HUES64 (cell line): Measurements from ENCODE around the gene TTC33.

Experiments used
- H3K27ac ChIP-seq: 2 replicates; pipeline ENCODE4 v1.7.0; 2013; ENCODE audit warnings: low read depth, low read length, inconsistent platforms
- H3K27me3 ChIP-seq: 2 replicates; pipeline ENCODE4 v1.6.1; 2013; ENCODE audit warnings: mild to moderate bottlenecking, low read length; ENCODE audit not compliant: insufficient read depth
- H3K36me3 ChIP-seq: 2 replicates; pipeline ENCODE4 v1.6.1; 2013; ENCODE audit warnings: mild to moderate bottlenecking, low read length; ENCODE audit not compliant: insufficient read depth
- H3K4me1 ChIP-seq: 2 replicates; pipeline ENCODE4 v1.6.1; 2013; ENCODE audit warnings: mild to moderate bottlenecking, low read length, moderate library complexity; ENCODE audit not compliant: insufficient read depth
- H3K4me3 ChIP-seq: 2 replicates; pipeline ENCODE4 v1.5.1; 2013; ENCODE audit warnings: mild to moderate bottlenecking, low read length, moderate library complexity
- H3K9ac ChIP-seq: 2 replicates; pipeline ENCODE4 v1.6.1; 2013; ENCODE audit warnings: mild to moderate bottlenecking, low read depth, low read length
- H3K9me3 ChIP-seq: 2 replicates; pipeline ENCODE4 v1.6.1; 2013; ENCODE audit warnings: low read depth, low read length; ENCODE audit not compliant: insufficient read depth
- WGBS: fragments of 150-250, 120-280 bp; methylation state at CpG from one replicate; pipeline ENCODE4 v1.1.7; 2013; ENCODE audit warnings: missing lambda C conversion rate; 5-methylcytosine and 5-hydroxymethylcytosine counted together

Gene TTC33

DNA sequence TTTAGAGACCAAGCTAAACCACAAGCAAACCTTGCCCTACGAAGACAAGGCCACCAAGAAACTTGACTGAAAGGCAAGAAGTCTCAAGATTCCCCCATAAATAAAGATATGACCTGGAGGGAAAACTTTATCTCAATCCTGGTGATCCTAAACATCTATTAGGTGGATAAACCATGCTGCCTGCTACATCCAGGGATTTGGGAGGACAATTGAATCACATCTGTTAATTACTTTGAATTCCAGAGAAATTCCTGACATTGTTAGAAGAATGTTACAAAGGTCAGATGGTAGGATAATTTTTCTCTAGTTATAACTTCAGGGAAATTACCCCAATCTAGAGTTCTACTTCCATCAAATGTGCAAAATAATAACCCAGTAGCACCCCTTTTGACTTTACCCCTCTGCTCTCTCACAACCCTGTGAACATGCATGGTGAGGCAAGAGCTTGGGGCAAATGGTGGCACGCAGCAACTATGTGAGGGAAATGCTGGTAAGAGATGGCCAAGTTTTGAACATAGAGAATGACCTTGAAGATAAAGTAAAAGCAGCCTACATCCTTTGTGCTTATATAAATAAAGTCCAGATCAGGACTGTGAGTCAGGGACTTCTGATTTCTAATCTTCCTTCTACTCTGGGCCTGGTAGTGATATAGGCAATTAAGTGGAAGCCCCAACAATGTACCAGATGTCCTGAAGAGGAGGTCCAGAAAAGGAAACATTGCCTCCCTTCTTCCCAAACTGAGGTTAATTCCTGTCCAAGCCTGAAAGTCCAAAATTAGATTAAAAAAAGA, 133.1 kb downstream of the TTC33 start:
- Histone ChIP-seq H3K9me3 (no peaks in the 10 kb centered on the region), H3K27ac (no peak overlapping the region), H3K4me3 (no peak overlapping the region), H3K9ac (no peak overlapping the region), H3K27me3 (no peaks in the 10 kb centered on the region), H3K36me3 (no peaks in the 10 kb centered on the region), H3K4me1 (no peaks in the 10 kb centered on the region)
- 77% methylated on average over 1 of the region's 2 CpGs for WGBS

DNA sequence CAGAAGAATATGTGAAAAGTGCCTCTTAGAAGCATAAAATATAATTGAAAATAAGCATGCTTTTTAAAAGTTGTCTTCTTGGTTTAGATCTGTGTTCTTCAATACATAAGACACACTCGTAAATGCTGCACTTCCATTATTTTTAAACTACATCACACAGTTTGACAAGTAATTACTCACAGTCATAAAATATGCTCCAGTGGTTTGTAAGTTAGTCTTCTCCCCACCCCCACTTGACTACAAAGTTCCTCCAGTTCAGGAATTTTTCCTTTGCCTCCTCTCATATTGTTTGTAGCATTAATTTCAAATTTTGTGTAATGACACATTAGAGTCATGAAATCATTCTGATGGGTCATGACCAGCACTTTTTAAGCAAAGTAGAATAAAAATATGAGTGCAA, 136.3 kb downstream of the TTC33 start:
- Histone ChIP-seq H3K9me3 (no peaks in the 10 kb centered on the region), H3K36me3 (no peaks in the 10 kb centered on the region), H3K4me1 (no peaks in the 10 kb centered on the region), H3K27ac (no peak overlapping the region), H3K4me3 (no peak overlapping the region), H3K9ac (no peak overlapping the region), H3K27me3 (no peaks in the 10 kb centered on the region)
- 92% methylated on average over 1 of the region's 1 CpG for WGBS

DNA sequence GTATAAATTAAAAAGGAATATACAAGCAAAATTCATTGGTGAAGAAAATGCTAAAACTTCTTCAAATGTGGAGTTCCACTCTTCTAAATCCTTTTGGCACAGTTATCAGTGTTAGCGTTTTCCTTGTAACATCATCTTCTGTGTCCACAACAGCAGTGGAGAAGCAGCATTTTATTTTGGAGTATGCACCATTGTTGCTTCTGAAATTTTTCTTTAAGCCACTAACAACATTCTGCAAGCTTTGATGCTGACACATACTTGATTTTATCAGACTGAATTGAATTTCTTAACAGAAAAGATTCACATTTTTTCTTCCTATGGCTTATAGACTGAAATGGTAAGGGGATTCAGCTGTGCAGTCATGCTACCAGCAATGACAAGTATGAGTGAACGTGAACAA, 136.8 kb downstream of the TTC33 start:
- Histone ChIP-seq H3K9me3 (no peaks in the 10 kb centered on the region), H3K4me3 (no peak overlapping the region), H3K36me3 (no peaks in the 10 kb centered on the region), H3K9ac (no peak overlapping the region), H3K27me3 (no peaks in the 10 kb centered on the region), H3K27ac (no peak overlapping the region), H3K4me1 (no peaks in the 10 kb centered on the region)
- WGBS, result 92% methylated on average over 2 of the region's 2 CpGs

DNA sequence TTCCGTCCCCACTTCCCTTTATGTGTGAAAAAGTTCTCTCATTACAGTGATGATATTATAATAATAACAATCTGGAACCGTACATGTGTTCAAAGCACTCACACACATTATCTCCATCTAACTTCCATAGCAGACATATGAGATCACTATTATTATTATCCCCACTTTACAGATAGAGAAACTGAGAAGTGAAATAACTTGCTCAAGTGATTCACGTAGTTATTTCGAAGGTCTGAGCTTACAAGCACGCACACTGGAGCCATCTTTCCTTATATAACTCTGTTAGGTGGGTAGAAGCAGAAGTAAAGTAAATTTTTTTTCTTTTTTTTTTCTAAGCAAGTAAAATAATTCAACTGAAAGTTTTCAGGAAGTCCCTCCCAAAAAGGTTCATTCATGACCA, 139.0 kb downstream of the TTC33 start:
- H3K9me3 ChIP-seq, result no peaks in the 10 kb centered on the region
- H3K4me1 ChIP-seq, result no peaks in the 10 kb centered on the region
- no peak overlapping the region for H3K9ac ChIP-seq
- no peak overlapping the region for H3K27ac ChIP-seq
- no peak overlapping the region for H3K4me3 ChIP-seq
- H3K36me3 ChIP-seq, result no peaks in the 10 kb centered on the region
- no peaks in the 10 kb centered on the region for H3K27me3 ChIP-seq
- WGBS, result 95% methylated on average over 4 of the region's 5 CpGs

GRCh38 chr5:40615586-40616170, 140.1 kb downstream of the TTC33 start:
- Histone ChIP-seq H3K9me3 (no peaks in the 10 kb centered on the region), H3K4me3 (no peak overlapping the region), H3K27me3 (no peaks in the 10 kb centered on the region), H3K27ac (no peak overlapping the region), H3K36me3 (no peaks in the 10 kb centered on the region), H3K4me1 (no peaks in the 10 kb centered on the region), H3K9ac (no peak overlapping the region)
- WGBS, result 100% methylated on average over 2 of the region's 4 CpGs

DNA sequence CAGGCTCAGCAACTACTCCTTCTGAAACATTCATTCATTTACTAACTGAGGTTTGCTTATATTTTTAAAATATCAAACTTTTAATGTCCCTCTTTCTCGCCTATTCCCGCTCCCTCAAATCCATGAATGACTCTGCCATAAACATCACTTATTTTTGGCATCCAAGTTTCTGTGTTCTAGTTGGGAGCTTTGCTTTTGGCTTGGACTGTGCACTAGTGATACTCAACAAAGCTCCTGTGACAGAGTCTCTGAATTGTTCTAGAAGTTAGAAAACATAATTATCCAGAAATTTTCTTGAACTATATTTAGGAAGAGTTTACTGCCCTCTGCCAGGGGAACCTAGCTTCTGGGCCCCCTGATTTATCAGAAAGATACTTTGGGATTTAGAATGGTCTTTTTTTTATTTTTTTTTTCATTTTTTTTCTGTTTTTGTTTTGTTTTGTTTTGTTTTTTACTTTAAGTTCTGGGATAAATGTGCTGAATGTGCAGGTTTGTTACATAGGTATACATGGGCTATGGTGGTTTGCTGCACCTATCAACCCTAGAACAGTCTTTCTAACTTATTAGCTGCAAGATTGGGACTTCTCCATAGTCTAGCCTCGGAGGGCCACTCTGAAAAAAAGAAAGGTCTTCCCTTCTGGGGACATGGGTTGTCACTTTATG, 140.7 kb downstream of the TTC33 start:
- H3K27me3 ChIP-seq, result no peaks in the 10 kb centered on the region
- 43% methylated on average over 2 of the region's 3 CpGs for WGBS
- no peaks in the 10 kb centered on the region for H3K4me1 ChIP-seq
- no peak overlapping the region for H3K4me3 ChIP-seq
- H3K9me3 ChIP-seq, result no peaks in the 10 kb centered on the region
- no peak overlapping the region for H3K9ac ChIP-seq
- no peak overlapping the region for H3K27ac ChIP-seq
- H3K36me3 ChIP-seq, result no peaks in the 10 kb centered on the region

GRCh38 chr5:40614466-40614865, 141.3 kb downstream of the TTC33 start:
- H3K4me1 ChIP-seq, result no peaks in the 10 kb centered on the region
- no peaks in the 10 kb centered on the region for H3K9me3 ChIP-seq
- H3K4me3 ChIP-seq, result no peak overlapping the region
- no peak overlapping the region for H3K9ac ChIP-seq
- no peaks in the 10 kb centered on the region for H3K27me3 ChIP-seq
- whole genome bisulfite sequencing, result 80% methylated on average over 1 of the region's 1 CpG
- no peak overlapping the region for H3K27ac ChIP-seq
- H3K36me3 ChIP-seq, result no peaks in the 10 kb centered on the region

DNA sequence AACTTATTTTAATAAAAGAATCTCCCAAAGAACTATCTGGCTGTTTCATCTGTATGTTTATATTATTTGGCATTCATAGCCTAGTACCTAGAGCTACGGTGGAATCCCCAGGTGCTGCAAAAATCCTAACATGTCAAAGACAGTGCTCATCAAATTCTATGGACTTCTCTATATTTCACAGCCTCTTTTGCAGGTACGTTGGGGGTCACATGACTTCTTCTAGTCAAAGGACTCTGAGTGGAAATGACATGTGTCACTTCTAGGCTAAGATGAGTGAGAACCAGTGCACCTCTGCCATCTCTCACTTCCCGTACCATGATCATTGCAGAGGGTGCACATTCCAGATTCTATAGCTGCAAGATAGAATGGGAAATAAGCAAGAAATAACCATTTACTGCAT, 148.6 kb downstream of the TTC33 start:
- H3K27ac ChIP-seq, result no peak overlapping the region
- 92% methylated on average over 3 of the region's 3 CpGs for WGBS
- H3K27me3 ChIP-seq, result no peaks in the 10 kb centered on the region
- H3K9ac ChIP-seq, result no peak overlapping the region
- no peaks in the 10 kb centered on the region for H3K4me1 ChIP-seq
- no peaks in the 10 kb centered on the region for H3K36me3 ChIP-seq
- no peaks in the 10 kb centered on the region for H3K9me3 ChIP-seq
- no peak overlapping the region for H3K4me3 ChIP-seq

DNA sequence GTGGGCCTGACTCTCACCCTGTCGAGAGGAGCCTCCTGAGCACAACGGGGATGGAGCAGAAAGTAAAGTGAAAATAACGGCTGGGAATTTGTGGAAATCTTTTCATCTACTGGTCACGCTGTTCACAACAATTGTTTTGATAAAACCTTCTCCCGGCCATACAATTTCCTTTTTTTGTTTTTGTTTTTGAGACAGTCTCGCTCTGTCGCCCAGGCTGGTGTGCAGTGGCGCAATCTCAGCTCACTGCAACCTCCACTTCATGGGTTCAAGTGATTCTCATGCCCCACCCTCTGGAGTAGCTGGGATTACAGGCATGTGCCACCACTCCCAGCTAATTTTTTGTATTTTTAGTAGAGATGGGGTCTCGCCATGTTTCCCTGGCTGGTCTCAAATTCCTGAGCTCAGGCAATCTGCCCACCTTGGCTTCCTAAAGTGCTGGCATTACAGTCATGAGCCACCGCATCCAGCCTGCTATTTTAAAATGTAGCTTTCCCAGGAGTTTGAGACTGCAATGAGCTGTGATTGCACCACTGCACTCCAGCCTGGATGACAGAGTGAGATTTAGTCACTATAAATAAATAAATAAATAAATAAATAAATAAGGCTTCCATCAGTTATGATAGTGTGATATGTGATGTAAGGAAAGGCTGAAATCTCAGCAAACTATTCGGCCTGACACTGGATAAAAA, 149.5 kb downstream of the TTC33 start:
- H3K9ac ChIP-seq, result no peak overlapping the region

DNA sequence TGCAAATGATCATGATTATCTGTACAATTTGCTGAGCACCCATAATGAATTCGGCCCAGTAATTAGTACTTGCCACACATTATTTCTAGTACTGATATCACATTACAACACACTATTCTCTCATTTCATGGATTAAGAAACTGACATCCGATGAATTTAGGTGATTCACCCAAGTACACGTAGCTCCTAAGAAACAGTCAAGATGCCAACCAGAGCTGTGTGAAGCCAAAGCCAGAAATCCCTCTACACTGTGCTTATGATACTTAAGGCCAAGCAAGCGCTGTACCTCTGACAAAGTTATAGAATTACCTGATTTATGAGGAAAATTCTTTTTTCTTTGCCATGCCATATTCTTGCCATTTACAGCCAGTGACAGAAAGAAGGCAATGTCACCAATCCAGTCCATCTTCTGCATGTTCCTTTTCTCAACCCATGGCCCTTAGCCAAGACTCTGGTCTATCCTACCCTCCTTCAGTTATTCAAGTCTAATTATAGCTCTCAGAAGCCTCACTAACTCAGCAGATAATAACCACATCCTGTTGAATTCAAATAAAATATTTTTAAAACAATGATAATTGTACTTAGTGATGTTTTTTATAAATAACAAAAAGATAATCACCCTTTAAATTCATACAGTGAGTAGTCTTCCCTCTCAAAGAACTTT, 150.3 kb downstream of the TTC33 start:
- no peaks in the 10 kb centered on the region for H3K36me3 ChIP-seq
- H3K9ac ChIP-seq, result no peak overlapping the region
- WGBS, result 92% methylated on average over 4 of the region's 4 CpGs
- no peaks in the 10 kb centered on the region for H3K9me3 ChIP-seq
- no peaks in the 10 kb centered on the region for H3K4me1 ChIP-seq
- H3K27ac ChIP-seq, result no peak overlapping the region
- H3K4me3 ChIP-seq, result no peak overlapping the region
- H3K27me3 ChIP-seq, result no peaks in the 10 kb centered on the region

More for the DNA sequence above, 149.5 kb downstream of the TTC33 start:
- WGBS, result 94% methylated on average over 11 of the region's 11 CpGs
- H3K9me3 ChIP-seq, result no peaks in the 10 kb centered on the region
- H3K27ac ChIP-seq, result no peak overlapping the region
- no peaks in the 10 kb centered on the region for H3K36me3 ChIP-seq
- no peaks in the 10 kb centered on the region for H3K4me1 ChIP-seq
- no peaks in the 10 kb centered on the region for H3K27me3 ChIP-seq
- H3K4me3 ChIP-seq, result no peak overlapping the region

DNA sequence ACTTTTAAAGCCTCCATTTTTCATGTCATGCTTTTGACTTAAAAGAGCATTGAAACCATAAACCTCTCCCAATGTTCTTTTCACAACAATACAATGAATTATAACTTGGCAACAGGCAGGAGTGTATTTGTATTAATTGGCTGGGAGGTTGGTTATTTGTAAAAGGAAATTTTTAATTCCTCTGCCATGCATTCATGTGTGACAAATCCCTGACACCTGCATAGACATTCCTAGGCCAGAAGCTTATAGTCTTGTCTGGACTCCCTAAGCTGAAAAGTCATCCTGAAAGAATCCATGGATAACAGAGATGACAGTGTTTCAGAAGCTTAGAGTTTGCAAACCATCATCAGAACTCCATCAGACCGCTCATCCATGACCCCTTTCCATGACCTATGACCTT, 152.4 kb downstream of the TTC33 start:
- Histone ChIP-seq H3K4me3 (no peak overlapping the region), H3K27ac (no peak overlapping the region), H3K36me3 (no peaks in the 10 kb centered on the region), H3K9ac (no peak overlapping the region), H3K27me3 (no peaks in the 10 kb centered on the region), H3K4me1 (no peaks in the 10 kb centered on the region), H3K9me3 (no peaks in the 10 kb centered on the region)
- WGBS, result 100% methylated on average over 1 of the region's 1 CpG
